Mesenchymal stem cell (in vitro differentiated cells and primary cell): ENCODE measurements around the gene ALOXE3.

Experiments used
- DNase-seq: peaks from one replicate; pipeline ENCODE4 v3.0.0-alpha.2; 2013
- H2AFZ ChIP-seq: one replicate; pipeline ENCODE4 v1.6.1; 2013; ENCODE audit warnings: low read depth, mild to moderate bottlenecking, control low read depth, inconsistent platforms, low read length, moderate library complexity
- H2AK5ac ChIP-seq: 2 replicates; pipeline ENCODE4 v1.6.1; 2013; ENCODE audit warnings: low read length, moderate library complexity, mild to moderate bottlenecking, inconsistent platforms; ENCODE audit not compliant: severe bottlenecking
- H2BK120ac ChIP-seq: one replicate; pipeline ENCODE4 v1.6.1; 2013; ENCODE audit warnings: low read depth, mild to moderate bottlenecking, inconsistent platforms, low read length, moderate library complexity
- H2BK12ac ChIP-seq, 2 experiments: one replicate each; pipeline ENCODE4 v1.6.1; 2013; ENCODE audit warnings: inconsistent platforms in 2 of 2, low read length in 2 of 2, mild to moderate bottlenecking in 2 of 2, moderate library complexity in 2 of 2, control low read depth in 1 of 2
- H2BK15ac ChIP-seq: one replicate; pipeline ENCODE4 v1.6.1; 2013; ENCODE audit warnings: mild to moderate bottlenecking, low read depth, inconsistent platforms; ENCODE audit not compliant: poor library complexity, severe bottlenecking
- H2BK5ac ChIP-seq: 2 replicates; pipeline ENCODE4 v1.6.1; 2013; ENCODE audit warnings: low read depth, mild to moderate bottlenecking, low read length, control low read depth, inconsistent platforms; ENCODE audit not compliant: poor library complexity, severe bottlenecking
- H3K14ac ChIP-seq, 2 experiments: one replicate each; pipeline ENCODE4 v1.6.1; 2013; ENCODE audit warnings: inconsistent platforms in 2 of 2, low read length in 2 of 2, control low read depth in 1 of 2, mild to moderate bottlenecking in 1 of 2, moderate library complexity in 1 of 2
- H3K18ac ChIP-seq, 2 experiments: one replicate each; pipeline ENCODE4 v1.6.1; 2013; ENCODE audit warnings: inconsistent platforms in 2 of 2, low read length in 2 of 2, control low read depth in 1 of 2, low read depth in 1 of 2, mild to moderate bottlenecking in 1 of 2
- H3K23ac ChIP-seq, 2 experiments: one replicate each; pipeline ENCODE4 v1.6.1; 2013; ENCODE audit warnings: inconsistent platforms in 2 of 2, low read length in 2 of 2, mild to moderate bottlenecking in 2 of 2, moderate library complexity in 2 of 2, control low read depth in 1 of 2
- H3K27ac ChIP-seq: 2 replicates; pipeline ENCODE4 v1.5.1; 2013; ENCODE audit warnings: mild to moderate bottlenecking, moderate library complexity, low read length, control low read depth, inconsistent platforms; ENCODE audit not compliant: poor library complexity, severe bottlenecking
- H3K27me3 ChIP-seq, 2 experiments: 2 replicates each; pipeline versions ENCODE4 v1.6.1 to v1.7.0; 2013; ENCODE audit warnings: low read length in 2 of 2, mild to moderate bottlenecking in 2 of 2, moderate library complexity in 2 of 2, control low read depth in 1 of 2, inconsistent platforms in 1 of 2; ENCODE audit not compliant: control insufficient read depth in 1 of 2, insufficient read depth in 1 of 2
- H3K36me3 ChIP-seq, 2 experiments: 2 replicates each; pipeline versions ENCODE4 v1.6.1 to v1.7.0; 2013; ENCODE audit warnings: low read length in 2 of 2, control low read depth in 1 of 2, inconsistent platforms in 1 of 2, low read depth in 1 of 2, mild to moderate bottlenecking in 1 of 2; ENCODE audit not compliant: insufficient read depth in 2 of 2, control insufficient read depth in 1 of 2
- H3K4ac ChIP-seq, 2 experiments: one replicate each; pipeline ENCODE4 v1.6.1; 2013; ENCODE audit warnings: inconsistent platforms in 2 of 2, low read length in 2 of 2, mild to moderate bottlenecking in 2 of 2, moderate library complexity in 2 of 2, control low read depth in 1 of 2, low read depth in 1 of 2
- H3K4me1 ChIP-seq: 2 replicates; pipeline ENCODE4 v1.6.1; 2013; ENCODE audit warnings: low read depth, low read length, control low read depth; ENCODE audit not compliant: control insufficient read depth, insufficient read depth
- H3K4me2 ChIP-seq: 2 replicates; pipeline ENCODE4 v1.6.1; 2013; ENCODE audit warnings: low read length, mild to moderate bottlenecking, inconsistent platforms; ENCODE audit not compliant: poor library complexity, severe bottlenecking
- H3K4me3 ChIP-seq, 2 experiments: 2 replicates each; pipeline versions ENCODE4 v1.5.1 to v1.7.0; 2013; ENCODE audit warnings: low read length in 2 of 2, mild to moderate bottlenecking in 2 of 2, control low read depth in 1 of 2, low read depth in 1 of 2; ENCODE audit not compliant: insufficient read depth in 1 of 2
- H3K79me1 ChIP-seq: replicated peaks from 2 replicates; pipeline ENCODE4 v1.6.1; 2013; ENCODE audit warnings: mild to moderate bottlenecking, control low read depth, low read length, inconsistent platforms; ENCODE audit not compliant: poor library complexity, severe bottlenecking
- H3K9ac ChIP-seq: 2 replicates; pipeline ENCODE4 v1.7.0; 2013; ENCODE audit warnings: mild to moderate bottlenecking, low read length, moderate library complexity
- H3K9me3 ChIP-seq: 2 replicates; pipeline ENCODE4 v1.7.0; 2013; ENCODE audit warnings: mild to moderate bottlenecking, low read length; ENCODE audit not compliant: control insufficient read depth
- H4K8ac ChIP-seq: one replicate; pipeline ENCODE4 v1.6.1; 2013; ENCODE audit warnings: inconsistent platforms, mild to moderate bottlenecking, low read length, moderate library complexity
- H4K91ac ChIP-seq: one replicate; pipeline ENCODE4 v1.6.1; 2013; ENCODE audit warnings: mild to moderate bottlenecking, low read length, inconsistent platforms
- WGBS: methylation state at CpG from one replicate; pipeline ENCODE4 v1.1.7; 2013; ENCODE audit warnings: mixed read lengths; 5-methylcytosine and 5-hydroxymethylcytosine counted together

The ALOXE3 gene

GRCh38 chr17:8116776-8117175 is 1.5 kb downstream of the ALOXE3 start:
- Histone ChIP-seq H3K4me1 (peaks cover 23% of the 10 kb centered on the region), H2BK5ac (no peak overlapping the region), H2BK12ac (no peak overlapping the region), H3K18ac (no peak overlapping the region), H2BK15ac (no peak overlapping the region), H2AK5ac (no peak overlapping the region), H3K79me1 (no peaks in the 10 kb centered on the region), H3K4me3 (no peak overlapping the region), H3K9me3 (no peaks in the 10 kb centered on the region), H3K23ac (no peak overlapping the region), H3K4me2 (no peak overlapping the region), H2AFZ (no peak overlapping the region), H2BK120ac (no peak overlapping the region), H3K36me3 (no peaks in the 10 kb centered on the region), H4K8ac (no peak overlapping the region), H3K4ac (no peak overlapping the region), H3K27ac (no peak overlapping the region), H3K27me3 (peaks cover 51 to 58% of the 10 kb centered on the region in 2 experiments), H3K14ac (no peak overlapping the region), H4K91ac (no peak overlapping the region), H3K9ac (no peak overlapping the region)
- 59% methylated on average over 18 of the region's 18 CpGs for WGBS
- DNase-seq = no peak

- no peak overlapping the region for H3K27ac ChIP-seq
- no peak overlapping the region for H3K23ac ChIP-seq
- 92% methylated on average over 6 of the region's 6 CpGs for WGBS
- H3K18ac ChIP-seq = no peak overlapping the region
- H3K36me3 ChIP-seq = peaks cover 0 to 3% of the 10 kb centered on the region in 2 experiments
- H2BK15ac ChIP-seq = no peak overlapping the region
- no peak overlapping the region for H2AFZ ChIP-seq
- H3K9ac ChIP-seq = no peak overlapping the region
- H2BK120ac ChIP-seq = no peak overlapping the region
- DNase-seq = no peak
- H3K14ac ChIP-seq = no peak overlapping the region
- H4K8ac ChIP-seq = no peak overlapping the region
- no peak overlapping the region for H2BK5ac ChIP-seq
- H3K4me1 ChIP-seq = peaks cover 9% of the 10 kb centered on the region
- H4K91ac ChIP-seq = no peak overlapping the region
- H3K9me3 ChIP-seq = no peaks in the 10 kb centered on the region
- no peaks in the 10 kb centered on the region for H3K79me1 ChIP-seq
- H2AK5ac ChIP-seq = no peak overlapping the region
- peaks cover 75 to 76% of the 10 kb centered on the region in 2 experiments for H3K27me3 ChIP-seq
- no peak overlapping the region for H2BK12ac ChIP-seq
- H3K4me2 ChIP-seq = no peak overlapping the region
- H3K4me3 ChIP-seq = no peak overlapping the region
- H3K4ac ChIP-seq = no peak overlapping the region
These were observed 7.4 kb downstream of the ALOXE3 start for GRCh38 chr17:8110907-8111306.

GRCh38 chr17:8110456-8110804 is 7.9 kb downstream of the ALOXE3 start:
- peaks cover 70 to 76% of the 10 kb centered on the region in 2 experiments for H3K27me3 ChIP-seq
- no peaks in the 10 kb centered on the region for H3K9me3 ChIP-seq
- WGBS = 16% methylated on average over 10 of the region's 10 CpGs
- DNase-seq = no peak
- no peak overlapping the region for H2BK5ac ChIP-seq
- no peak overlapping the region for H3K18ac ChIP-seq
- H2AFZ ChIP-seq = no peak overlapping the region
- H3K4me3 ChIP-seq = no peak overlapping the region
- H2BK12ac ChIP-seq = no peak overlapping the region
- no peak overlapping the region for H3K9ac ChIP-seq
- no peak overlapping the region for H2BK15ac ChIP-seq
- no peak overlapping the region for H3K23ac ChIP-seq
- H3K79me1 ChIP-seq = no peaks in the 10 kb centered on the region
- H3K4ac ChIP-seq = no peak overlapping the region
- H3K27ac ChIP-seq = no peak overlapping the region
- H2BK120ac ChIP-seq = no peak overlapping the region
- no peak overlapping the region for H4K91ac ChIP-seq
- H2AK5ac ChIP-seq = no peak overlapping the region
- H3K36me3 ChIP-seq = peaks cover 0 to 3% of the 10 kb centered on the region in 2 experiments
- no peak overlapping the region for H3K4me2 ChIP-seq
- peaks cover 9% of the 10 kb centered on the region for H3K4me1 ChIP-seq
- H3K14ac ChIP-seq = no peak overlapping the region
- H4K8ac ChIP-seq = no peak overlapping the region

GRCh38 chr17:8109661-8110455 is 8.5 kb downstream of the ALOXE3 start:
- Histone ChIP-seq H3K4me1 (peaks cover 9% of the 10 kb centered on the region), H3K27me3 (peaks cover 65 to 75% of the 10 kb centered on the region in 2 experiments), H2AFZ (no peak overlapping the region), H4K8ac (no peak overlapping the region), H3K14ac (no peak overlapping the region), H2BK15ac (no peak overlapping the region), H3K9me3 (no peaks in the 10 kb centered on the region), H3K23ac (no peak overlapping the region), H2BK5ac (no peak overlapping the region), H3K4me3 (peak overlapping the region in 1 of 2 experiments; percentile 33), H3K4me2 (peak overlapping the region; percentile 49), H2AK5ac (no peak overlapping the region), H2BK12ac (no peak overlapping the region), H4K91ac (no peak overlapping the region), H3K36me3 (peaks cover 0 to 3% of the 10 kb centered on the region in 2 experiments), H3K79me1 (no peaks in the 10 kb centered on the region), H3K9ac (no peak overlapping the region), H3K27ac (no peak overlapping the region), H3K18ac (no peak overlapping the region), H2BK120ac (no peak overlapping the region), H3K4ac (no peak overlapping the region)
- DNase-seq = no peak
- WGBS = 4% methylated on average over 43 of the region's 63 CpGs
